ENCODE measurements around the gene IFNA1.
"Not testable (repeated sequence)": the region's sequence is repeated elsewhere in the genome, so short reads cannot be mapped to it uniquely, and the experiment has no call there.

Gene IFNA1

GRCh38 chr9:21449312-21449711 is 9.1 kb downstream of the IFNA1 start:
- DNase-seq: not testable (repeated sequence)

DNA sequence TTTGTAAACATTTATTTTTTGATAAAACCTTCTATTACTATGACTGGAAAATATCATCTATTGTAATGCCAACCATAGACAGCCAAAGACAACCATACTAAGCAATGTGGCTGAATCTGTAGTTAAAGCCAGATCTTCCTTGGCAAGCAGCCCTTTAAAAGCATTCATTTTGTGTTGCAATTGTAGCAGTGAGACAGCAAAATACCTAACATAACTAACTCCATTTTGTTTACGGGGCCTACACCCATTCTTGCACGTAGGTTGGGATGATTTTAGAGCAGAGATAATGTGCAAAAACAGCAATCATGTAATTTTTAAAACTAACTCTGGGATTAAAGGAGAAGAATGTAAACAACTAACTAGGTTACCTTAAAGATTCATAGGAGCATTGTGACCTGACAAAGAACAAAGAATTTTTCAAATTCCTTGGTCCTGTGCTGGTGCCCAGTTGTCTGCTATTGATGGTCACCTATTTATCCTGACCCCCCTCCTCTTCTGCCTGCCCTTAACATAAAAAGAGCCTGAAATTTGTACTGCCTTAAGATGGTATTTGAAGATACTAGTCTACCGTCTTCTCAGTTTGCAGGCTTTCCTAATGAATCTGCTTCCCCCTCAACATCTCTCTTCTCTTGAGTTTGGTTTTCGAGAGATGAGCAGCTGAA is 10.6 kb downstream of the IFNA1 start:
- DNase-seq: no peak

DNA sequence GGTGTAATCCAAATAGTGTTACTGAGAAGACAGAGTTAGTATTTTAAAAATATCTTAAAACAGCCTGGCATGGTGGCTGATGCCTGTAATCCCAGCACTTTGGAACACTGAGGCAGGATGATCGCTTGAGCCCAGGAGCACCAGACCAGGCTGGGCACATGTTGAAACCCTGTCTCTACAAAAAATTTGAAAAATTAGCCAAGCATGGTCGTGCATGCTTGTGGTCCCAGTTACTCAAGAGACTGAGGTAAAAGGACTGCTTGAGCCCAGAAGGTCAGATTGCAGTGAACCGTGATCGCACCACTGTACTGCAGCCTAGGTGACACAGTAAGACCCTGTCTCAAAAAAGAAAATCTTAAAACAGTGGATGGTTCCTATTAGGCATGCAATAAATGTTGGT is 12.4 kb downstream of the IFNA1 start:
- DNase-seq: no peak

- no peak for DNase-seq
Observed at GRCh38 chr9:21454149-21454548, 13.9 kb downstream of the IFNA1 start.

GRCh38 chr9:21455320-21455719 is 15.1 kb downstream of the IFNA1 start:
- DNase-seq: no peak

- DNase-seq: no peak
Observed at GRCh38 chr9:21461377-21461776, 21.1 kb downstream of the IFNA1 start.

GRCh38 chr9:21465138-21465537 is 24.9 kb downstream of the IFNA1 start:
- DNase-seq: no peak

- DNase-seq: peak; percentile 13
Observed at GRCh38 chr9:21465859-21466518, 25.8 kb downstream of the IFNA1 start.

- DNase-seq: no peak
Observed at GRCh38 chr9:21470126-21470525, 29.9 kb downstream of the IFNA1 start.

DNA sequence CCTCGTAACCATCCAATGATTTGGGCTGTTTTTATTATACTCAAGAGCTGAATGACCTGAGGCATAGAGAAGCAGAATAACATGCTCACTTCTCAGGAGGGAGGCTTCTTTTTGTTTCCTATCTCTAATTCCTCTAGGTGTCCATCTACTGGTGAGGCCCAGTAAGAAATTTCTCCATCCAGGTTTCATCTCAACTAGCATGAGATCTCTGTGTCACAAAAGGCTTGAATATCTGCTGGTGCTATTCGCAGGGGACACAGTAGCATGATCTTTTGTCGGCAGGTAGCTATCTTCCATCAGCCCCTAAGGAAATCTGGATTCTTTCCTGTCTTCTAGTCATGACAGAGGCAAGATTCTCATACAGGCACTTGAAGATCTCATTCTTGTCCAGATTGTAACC is 33.0 kb downstream of the IFNA1 start:
- no peak for DNase-seq

- DNase-seq: no peak
Observed at GRCh38 chr9:21477466-21477865, 37.2 kb downstream of the IFNA1 start.

GRCh38 chr9:21479152-21479702 is 39.0 kb downstream of the IFNA1 start:
- no peak for DNase-seq

GRCh38 chr9:21481470-21482056 is 41.3 kb downstream of the IFNA1 start:
- no peak for DNase-seq

GRCh38 chr9:21482213-21482612 is 42.0 kb downstream of the IFNA1 start, which contains the start of gene IFNE:
Gene IFNE (minus strand): TSS chr9:21482313. CDS start chr9:21481694, 619 bp downstream.
- no peak for DNase-seq

All from NCI-H446 treated with DMSO at 0.1 percent for 48 hours (cell line).